SK-N-SH treated with all-trans-retinoic acid at 6 μM for 48 hours (cell line): ENCODE results near the gene MTA3.

Source experiments
- ARNTL ChIP-seq: fragments of 450-650 bp; formaldehyde crosslinking; IDR thresholded peaks from 2 replicates; pipeline ENCODE4 v1.5.0; 2020; ENCODE audit warnings: low read depth, mild to moderate bottlenecking, moderate library complexity, borderline replicate concordance
- OSR1 ChIP-seq: fragments of 250-450 bp; sonication (Bioruptor Pico); IDR thresholded peaks from 2 replicates; pipeline ENCODE4 v1.8.0; 2022; ENCODE audit warnings: moderate library complexity, mild to moderate bottlenecking, inconsistent platforms
- PPARA ChIP-seq: fragments of 250-450 bp; sonication (Bioruptor Pico); IDR thresholded peaks from 2 replicates; pipeline ENCODE4 v1.5.0; 2020; ENCODE audit warnings: mild to moderate bottlenecking, borderline replicate concordance
- ZFP3 ChIP-seq: fragments of 250-450 bp; sonication (Bioruptor Pico); IDR thresholded peaks from 2 replicates; pipeline ENCODE4 v1.5.0; 2020; ENCODE audit warnings: mild to moderate bottlenecking, moderate library complexity
- ZFP30 ChIP-seq: fragments of 450-650 bp; formaldehyde crosslinking; IDR thresholded peaks from 2 replicates; pipeline ENCODE4 v1.5.0; 2022; ENCODE audit warnings: mild to moderate bottlenecking, moderate library complexity
- TF ChIP-seq, protein P1 (sequence below): fragments of 250-450 bp; sonication (Bioruptor Pico); IDR thresholded peaks from 2 replicates; pipeline ENCODE4 v1.8.0; 2020; ENCODE audit warnings: mild to moderate bottlenecking, moderate library complexity, borderline replicate concordance

DNA sequence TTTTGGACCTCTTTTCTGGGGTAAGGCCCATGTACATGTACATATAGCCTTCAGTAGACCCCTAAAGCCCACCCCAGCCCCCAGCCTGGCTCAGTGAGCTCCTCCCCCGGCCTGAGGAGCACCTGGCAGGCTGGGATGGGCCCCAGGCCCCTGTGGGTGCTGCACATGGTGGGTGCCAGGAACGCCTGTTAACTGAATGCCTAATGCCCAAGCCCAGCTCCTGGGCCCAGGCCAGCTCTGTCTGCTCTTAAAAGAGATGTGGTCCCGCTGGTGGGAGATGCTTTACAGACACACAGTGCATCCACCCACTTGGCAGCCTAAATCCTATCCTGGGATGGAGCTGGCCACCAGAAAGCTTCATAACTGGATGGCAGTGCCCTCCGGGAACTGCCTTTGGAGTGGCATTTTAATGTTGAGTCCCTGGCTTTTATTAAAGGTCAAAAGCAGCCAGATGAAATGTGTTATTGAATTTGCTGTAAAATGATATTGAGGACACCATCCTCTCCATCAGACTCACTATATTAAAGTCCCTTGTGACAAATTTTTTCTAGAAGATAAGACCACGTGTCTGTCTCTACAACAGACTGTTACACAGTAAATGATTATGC is 203.2 kb downstream of the MTA3 start:
- no peak for TF ChIP-seq PPARA (CRISPR knock-in tag)
- TF ChIP-seq ZFP30 (CRISPR knock-in tag) = no peak
- TF ChIP-seq ARNTL (CRISPR knock-in tag) = no peak
- TF ChIP-seq ZFP3 = no peak
- TF ChIP-seq OSR1 = no peak
- TF ChIP-seq, protein P1, sequence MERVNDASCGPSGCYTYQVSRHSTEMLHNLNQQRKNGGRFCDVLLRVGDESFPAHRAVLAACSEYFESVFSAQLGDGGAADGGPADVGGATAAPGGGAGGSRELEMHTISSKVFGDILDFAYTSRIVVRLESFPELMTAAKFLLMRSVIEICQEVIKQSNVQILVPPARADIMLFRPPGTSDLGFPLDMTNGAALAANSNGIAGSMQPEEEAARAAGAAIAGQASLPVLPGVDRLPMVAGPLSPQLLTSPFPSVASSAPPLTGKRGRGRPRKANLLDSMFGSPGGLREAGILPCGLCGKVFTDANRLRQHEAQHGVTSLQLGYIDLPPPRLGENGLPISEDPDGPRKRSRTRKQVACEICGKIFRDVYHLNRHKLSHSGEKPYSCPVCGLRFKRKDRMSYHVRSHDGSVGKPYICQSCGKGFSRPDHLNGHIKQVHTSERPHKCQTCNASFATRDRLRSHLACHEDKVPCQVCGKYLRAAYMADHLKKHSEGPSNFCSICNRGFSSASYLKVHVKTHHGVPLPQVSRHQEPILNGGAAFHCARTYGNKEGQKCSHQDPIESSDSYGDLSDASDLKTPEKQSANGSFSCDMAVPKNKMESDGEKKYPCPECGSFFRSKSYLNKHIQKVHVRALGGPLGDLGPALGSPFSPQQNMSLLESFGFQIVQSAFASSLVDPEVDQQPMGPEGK (CRISPR knock-in tag) = no peak
